Neural progenitor cell (in vitro differentiated cells): ENCODE data around the gene MCM5. TPM values are rescaled to one million over a fixed set of nuclear protein-coding genes. Genes with fewer than 3 reads are reported as not detected.

Experiments
- DNase-seq: peaks from one replicate; pipeline ENCODE4 v3.0.0-alpha.2; 2016; ENCODE audit warnings: low spot score
- H2AFZ ChIP-seq: fragments of 200-600 bp; sonication (generic); replicated peaks from 2 replicates; pipeline ENCODE4 v1.6.1; 2016; ENCODE audit warnings: antibody characterized with exemption
- H3F3A ChIP-seq: fragments of 200-600 bp; sonication (generic); 2 replicates; pipeline ENCODE4 v1.6.1; 2016; ENCODE audit warnings: antibody characterized with exemption, low read depth
- H3K27ac ChIP-seq: fragments of 200-600 bp; sonication (generic); 2 replicates; pipeline ENCODE4 v1.5.1; 2016; ENCODE audit warnings: mild to moderate bottlenecking
- H3K27me3 ChIP-seq: fragments of 200-600 bp; sonication (generic); 2 replicates; pipeline ENCODE4 v1.6.1; 2016; ENCODE audit warnings: mild to moderate bottlenecking, moderate library complexity
- H3K36me3 ChIP-seq: fragments of 200-600 bp; sonication (generic); 2 replicates; pipeline ENCODE4 v1.5.1; 2016
- H3K4me1 ChIP-seq: fragments of 200-600 bp; sonication (generic); 2 replicates; pipeline ENCODE4 v1.6.1; 2016; ENCODE audit warnings: mixed run types
- H3K4me2 ChIP-seq: fragments of 200-600 bp; sonication (generic); 2 replicates; pipeline ENCODE4 v1.6.1; 2016
- H3K4me3 ChIP-seq: fragments of 200-600 bp; sonication (generic); 2 replicates; pipeline ENCODE4 v1.5.1; 2016
- H3K79me2 ChIP-seq: fragments of 200-600 bp; sonication (generic); 2 replicates; pipeline ENCODE4 v1.6.1; 2016; ENCODE audit warnings: low read depth
- H3K9ac ChIP-seq: fragments of 200-600 bp; sonication (generic); 2 replicates; pipeline ENCODE4 v1.6.1; 2016
- H3K9me3 ChIP-seq: fragments of 200-600 bp; sonication (generic); 2 replicates; pipeline ENCODE4 v1.5.1; 2016; ENCODE audit warnings: low read depth
- H4K20me1 ChIP-seq: fragments of 200-600 bp; sonication (generic); 2 replicates; pipeline ENCODE4 v1.6.1; 2016; ENCODE audit warnings: low read depth
- H3K27ac Mint-ChIP-seq: 3 replicates; pipeline ENCODE4 v1.8.0; 2021; ENCODE audit warnings: mixed read lengths
- H3K27me3 Mint-ChIP-seq: 2 replicates; pipeline ENCODE4 v1.8.0; 2022; ENCODE audit warnings: low read depth, mild to moderate bottlenecking, inconsistent platforms, moderate library complexity, mixed read lengths; ENCODE audit not compliant: insufficient read depth
- H3K36me3 Mint-ChIP-seq: 3 replicates; pipeline ENCODE4 v1.8.0; 2021; ENCODE audit warnings: mixed read lengths
- H3K4me1 Mint-ChIP-seq: 3 replicates; pipeline ENCODE4 v1.8.0; 2021; ENCODE audit warnings: mixed read lengths
- H3K4me3 Mint-ChIP-seq: 3 replicates; pipeline ENCODE4 v1.8.0; 2021; ENCODE audit warnings: mild to moderate bottlenecking, moderate library complexity, mixed read lengths
- H3K9me3 Mint-ChIP-seq: 3 replicates; pipeline ENCODE4 v1.8.0; 2020; ENCODE audit warnings: mixed read lengths
- EZH2 ChIP-seq: fragments of 200-600 bp; sonication (generic); IDR thresholded peaks from 2 replicates; pipeline ENCODE4 v1.6.1; 2017; ENCODE audit warnings: antibody characterized with exemption, mild to moderate bottlenecking, moderate library complexity
- EZH2phosphoT487 ChIP-seq: fragments of 200-600 bp; sonication (generic); IDR thresholded peaks from 2 replicates; pipeline ENCODE4 v1.6.1; 2017; ENCODE audit warnings: antibody characterized with exemption
- total RNA-seq: library from RNA; depleted of rRNA; stranded (reverse); fragments of >200 nt; gene quantifications from 2 replicates; pipeline ENCODE4 v1.2.3, GENCODE V29; 2015; ENCODE audit warnings: low replicate concordance
- TF ChIP-seq, protein P1 (sequence below): fragments of 200-600 bp; sonication (generic); IDR thresholded peaks from 2 replicates; pipeline ENCODE4 v1.5.1; 2017; ENCODE audit warnings: antibody characterized with exemption, mild to moderate bottlenecking

MCM5 gene
- total RNA-seq, 1 donor from 2014 or later: 131 TPM

DNA sequence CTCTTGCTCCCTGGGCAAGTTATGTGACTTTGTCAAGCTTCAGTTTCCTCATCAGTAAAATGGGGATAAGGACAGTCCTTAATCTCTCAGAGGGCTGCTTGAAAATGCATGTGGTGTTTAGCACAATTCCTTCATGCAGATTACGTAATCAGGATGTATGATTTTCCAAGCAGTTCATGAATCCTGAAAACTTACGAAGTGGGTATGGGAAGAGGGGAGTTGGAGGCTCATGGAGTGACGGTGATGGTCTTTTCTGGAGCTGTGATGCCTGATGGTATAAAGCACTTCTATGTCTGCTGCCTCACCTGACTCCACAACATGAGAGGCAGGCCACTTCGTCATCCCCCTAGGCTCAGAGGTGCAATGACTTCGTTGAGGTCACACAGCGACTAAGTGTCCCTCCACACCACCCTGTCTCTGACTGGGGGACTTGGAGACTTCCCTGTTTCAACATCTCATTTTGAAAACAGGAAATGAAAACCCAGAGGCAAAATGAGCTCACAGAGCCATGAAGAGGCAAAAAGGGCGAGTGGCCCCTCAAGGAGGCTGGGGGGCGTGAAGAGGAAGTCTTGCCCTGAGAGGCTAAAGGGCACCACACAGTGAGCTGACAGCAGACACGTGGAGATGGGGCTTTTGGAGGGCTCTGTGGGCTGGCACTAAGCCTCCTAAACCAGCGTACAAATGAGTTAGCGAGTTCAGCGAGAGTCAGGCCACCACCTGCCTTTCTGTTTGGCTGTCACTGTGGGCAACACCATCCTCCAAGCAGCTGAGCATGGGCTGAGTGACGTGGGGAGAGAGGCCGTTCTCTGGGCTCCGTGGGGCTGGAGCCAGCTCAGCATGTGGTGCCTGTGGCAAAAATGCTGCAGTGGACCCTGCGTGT is 10.1 kb downstream of the MCM5 start:
- no peak overlapping the region for H3K9ac ChIP-seq
- H3K27ac ChIP-seq: no peak overlapping the region
- peaks cover 17% of the 10 kb centered on the region for H4K20me1 ChIP-seq
- no peaks in the 10 kb centered on the region for H3K9me3 ChIP-seq
- no peak overlapping the region for H2AFZ ChIP-seq
- DNase-seq: no peak
- no peaks in the 10 kb centered on the region for H3K9me3 Mint-ChIP-seq
- no peaks in the 10 kb centered on the region for H3K4me1 Mint-ChIP-seq
- no peaks in the 10 kb centered on the region for H3K4me1 ChIP-seq
- no peak overlapping the region for H3K4me3 Mint-ChIP-seq
- H3K36me3 ChIP-seq: no peaks in the 10 kb centered on the region
- no peaks in the 10 kb centered on the region for H3F3A ChIP-seq
- H3K79me2 ChIP-seq: peaks cover 6% of the 10 kb centered on the region
- no peaks in the 10 kb centered on the region for H3K27me3 Mint-ChIP-seq
- TF ChIP-seq, protein P1, sequence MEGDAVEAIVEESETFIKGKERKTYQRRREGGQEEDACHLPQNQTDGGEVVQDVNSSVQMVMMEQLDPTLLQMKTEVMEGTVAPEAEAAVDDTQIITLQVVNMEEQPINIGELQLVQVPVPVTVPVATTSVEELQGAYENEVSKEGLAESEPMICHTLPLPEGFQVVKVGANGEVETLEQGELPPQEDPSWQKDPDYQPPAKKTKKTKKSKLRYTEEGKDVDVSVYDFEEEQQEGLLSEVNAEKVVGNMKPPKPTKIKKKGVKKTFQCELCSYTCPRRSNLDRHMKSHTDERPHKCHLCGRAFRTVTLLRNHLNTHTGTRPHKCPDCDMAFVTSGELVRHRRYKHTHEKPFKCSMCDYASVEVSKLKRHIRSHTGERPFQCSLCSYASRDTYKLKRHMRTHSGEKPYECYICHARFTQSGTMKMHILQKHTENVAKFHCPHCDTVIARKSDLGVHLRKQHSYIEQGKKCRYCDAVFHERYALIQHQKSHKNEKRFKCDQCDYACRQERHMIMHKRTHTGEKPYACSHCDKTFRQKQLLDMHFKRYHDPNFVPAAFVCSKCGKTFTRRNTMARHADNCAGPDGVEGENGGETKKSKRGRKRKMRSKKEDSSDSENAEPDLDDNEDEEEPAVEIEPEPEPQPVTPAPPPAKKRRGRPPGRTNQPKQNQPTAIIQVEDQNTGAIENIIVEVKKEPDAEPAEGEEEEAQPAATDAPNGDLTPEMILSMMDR: no peak
- TF ChIP-seq EZH2phosphoT487 (no peak), EZH2 (no peak)
- H3K36me3 Mint-ChIP-seq: peaks cover 37% of the 10 kb centered on the region
- no peak overlapping the region for H3K4me3 ChIP-seq
- no peak overlapping the region for H3K4me2 ChIP-seq
- H3K27ac Mint-ChIP-seq: no peak overlapping the region
- H3K27me3 ChIP-seq: no peaks in the 10 kb centered on the region

DNA sequence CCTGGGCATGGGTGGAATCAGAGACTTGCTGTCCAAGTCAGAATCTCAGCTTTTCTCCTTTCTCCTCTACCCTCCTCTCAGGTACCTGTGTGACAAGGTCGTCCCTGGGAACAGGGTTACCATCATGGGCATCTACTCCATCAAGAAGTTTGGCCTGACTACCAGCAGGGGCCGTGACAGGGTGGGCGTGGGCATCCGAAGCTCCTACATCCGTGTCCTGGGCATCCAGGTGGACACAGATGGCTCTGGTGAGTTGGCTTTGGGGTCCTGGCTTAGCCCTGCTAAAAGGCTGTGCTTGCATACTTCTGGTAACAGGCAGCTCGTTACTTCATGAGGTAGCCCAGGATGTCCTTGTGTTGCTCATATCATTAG is 10.7 kb downstream of the MCM5 start:
- H3K36me3 Mint-ChIP-seq: peaks cover 37% of the 10 kb centered on the region
- TF ChIP-seq, protein P1: no peak
- TF ChIP-seq EZH2phosphoT487: no peak
- TF ChIP-seq EZH2: no peak
- H3K9ac ChIP-seq: no peak overlapping the region
- no peaks in the 10 kb centered on the region for H3K9me3 Mint-ChIP-seq
- H2AFZ ChIP-seq: no peak overlapping the region
- H3K4me1 Mint-ChIP-seq: no peaks in the 10 kb centered on the region
- H3K4me3 ChIP-seq: no peak overlapping the region
- no peak overlapping the region for H3K4me2 ChIP-seq
- H3F3A ChIP-seq: no peaks in the 10 kb centered on the region
- no peaks in the 10 kb centered on the region for H3K36me3 ChIP-seq
- no peak overlapping the region for H3K4me3 Mint-ChIP-seq
- H3K4me1 ChIP-seq: no peaks in the 10 kb centered on the region
- no peaks in the 10 kb centered on the region for H3K27me3 ChIP-seq
- H3K27ac Mint-ChIP-seq: no peak overlapping the region
- no peaks in the 10 kb centered on the region for H3K27me3 Mint-ChIP-seq
- DNase-seq: no peak
- peaks cover 18% of the 10 kb centered on the region for H4K20me1 ChIP-seq
- H3K79me2 ChIP-seq: no peaks in the 10 kb centered on the region
- H3K27ac ChIP-seq: no peak overlapping the region
- H3K9me3 ChIP-seq: no peaks in the 10 kb centered on the region

DNA sequence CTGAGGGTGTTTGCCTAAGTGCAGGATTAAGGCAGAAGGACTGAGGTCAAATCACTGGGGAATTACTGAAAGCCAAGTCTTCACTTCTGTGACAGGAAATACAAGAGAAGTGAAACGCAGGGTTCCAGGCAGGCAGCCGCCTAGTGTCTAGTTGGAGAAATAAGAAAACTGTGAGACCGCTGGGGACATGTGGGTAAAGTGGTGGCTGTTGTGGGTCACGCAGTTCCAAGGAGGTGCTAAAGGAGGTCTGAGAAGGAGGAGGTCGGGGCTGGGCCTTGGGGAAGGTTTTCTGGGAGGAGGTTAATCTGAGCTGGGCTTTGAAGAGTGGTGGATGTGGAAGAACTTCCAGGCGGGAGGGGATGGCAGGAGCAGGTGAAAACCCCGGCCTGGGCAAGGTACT is 11.2 kb downstream of the MCM5 start:
- peaks cover 41% of the 10 kb centered on the region for H3K36me3 Mint-ChIP-seq
- no peak overlapping the region for H3K27ac Mint-ChIP-seq
- H3K4me2 ChIP-seq: no peak overlapping the region
- H3K4me3 ChIP-seq: no peak overlapping the region
- no peak overlapping the region for H3K9ac ChIP-seq
- H3K9me3 ChIP-seq: no peaks in the 10 kb centered on the region
- H2AFZ ChIP-seq: no peak overlapping the region
- H4K20me1 ChIP-seq: peaks cover 16% of the 10 kb centered on the region
- H3K27me3 Mint-ChIP-seq: no peaks in the 10 kb centered on the region
- no peaks in the 10 kb centered on the region for H3K79me2 ChIP-seq
- H3F3A ChIP-seq: no peaks in the 10 kb centered on the region
- no peak overlapping the region for H3K4me3 Mint-ChIP-seq
- H3K4me1 ChIP-seq: no peaks in the 10 kb centered on the region
- DNase-seq: no peak
- no peaks in the 10 kb centered on the region for H3K9me3 Mint-ChIP-seq
- TF ChIP-seq, protein P1: no peak
- TF ChIP-seq EZH2phosphoT487: no peak
- no peak for TF ChIP-seq EZH2
- H3K27ac ChIP-seq: no peak overlapping the region
- H3K4me1 Mint-ChIP-seq: no peaks in the 10 kb centered on the region
- H3K27me3 ChIP-seq: no peaks in the 10 kb centered on the region
- no peaks in the 10 kb centered on the region for H3K36me3 ChIP-seq
